ENCODE results near the gene EPHB1. TPM values are rescaled to one million over a fixed set of nuclear protein-coding genes. Genes with fewer than 3 reads are reported as not detected.

Gene EPHB1
- total and polyA plus RNA-seq, 2 experiments from 2014 or later = 0.43 to 0.81 TPM

DNA sequence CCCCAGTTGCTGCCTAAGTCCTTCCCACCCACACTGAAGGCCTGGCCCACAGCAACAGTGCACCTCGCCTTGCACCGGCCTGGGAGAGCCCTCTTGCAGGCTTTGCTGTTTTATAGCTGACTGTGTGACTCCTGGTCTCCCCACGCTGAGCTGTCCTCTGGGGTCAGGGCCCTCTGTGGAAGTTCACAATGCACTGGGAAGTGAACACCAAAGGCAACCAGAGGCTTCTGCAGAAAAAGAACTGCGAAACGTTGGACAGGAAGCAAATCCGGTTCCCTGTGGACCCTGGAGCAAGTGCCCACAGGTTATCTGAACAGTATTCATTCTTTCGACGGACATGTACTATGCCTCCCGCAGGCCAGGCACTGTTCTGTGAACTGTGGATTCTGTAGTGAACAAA, 737 bp upstream of the EPHB1 start:
- H3K9ac ChIP-seq = no peak overlapping the region
- no peak for DNase-seq
- no peak overlapping the region for H3K4me3 ChIP-seq
- no peak for TF ChIP-seq EZH2 (IDR thresholded peaks at IDR 0.05; ENCODE audit: insufficient read depth, poor library complexity, severe bottlenecking)
- TF ChIP-seq EZH2phosphoT487 (IDR thresholded peaks at IDR 0.05; ENCODE audit: insufficient read depth, low read depth) = no peak
- H3K27me3 ChIP-seq (replicated peaks; ENCODE audit: insufficient read depth) = peaks cover 10% of the 10 kb centered on the region; the same call in 1 of the 2 replicates
- no peaks in the 10 kb centered on the region for H3K36me3 ChIP-seq (ENCODE audit: low read depth)
- H3K4me2 ChIP-seq (ENCODE audit: unreplicated experiment) = no peak overlapping the region
- H3K4me1 ChIP-seq (ENCODE audit: insufficient read depth) = no peaks in the 10 kb centered on the region
- H3K9me2 ChIP-seq (ENCODE audit: insufficient read depth) = no peaks in the 10 kb centered on the region
- no peak overlapping the region for H3K27ac ChIP-seq
- H2AFZ ChIP-seq = no peak overlapping the region
- no peaks in the 10 kb centered on the region for H4K20me1 ChIP-seq (ENCODE audit: insufficient read depth)
- H3K9me3 ChIP-seq (ENCODE audit: low read depth) = no peaks in the 10 kb centered on the region
- 46 to 47% methylated on average over 9 of the region's 9 CpGs for WGBS, 2 experiments (ENCODE audit: low coverage in 1 of 2, low lambda C conversion rate in 2 of 2, missing lambda C conversion rate in 2 of 2)
- no peaks in the 10 kb centered on the region for H3F3A ChIP-seq (ENCODE audit: insufficient read depth)
- H3K79me2 ChIP-seq (ENCODE audit: insufficient read depth) = no peaks in the 10 kb centered on the region
- in situ Hi-C loops (cut with MboI) = loop anchor here (10.0 kb wide), 2 partner anchors 720 to 1100 kb away; no protein-coding TSS in a partner anchor

DNA sequence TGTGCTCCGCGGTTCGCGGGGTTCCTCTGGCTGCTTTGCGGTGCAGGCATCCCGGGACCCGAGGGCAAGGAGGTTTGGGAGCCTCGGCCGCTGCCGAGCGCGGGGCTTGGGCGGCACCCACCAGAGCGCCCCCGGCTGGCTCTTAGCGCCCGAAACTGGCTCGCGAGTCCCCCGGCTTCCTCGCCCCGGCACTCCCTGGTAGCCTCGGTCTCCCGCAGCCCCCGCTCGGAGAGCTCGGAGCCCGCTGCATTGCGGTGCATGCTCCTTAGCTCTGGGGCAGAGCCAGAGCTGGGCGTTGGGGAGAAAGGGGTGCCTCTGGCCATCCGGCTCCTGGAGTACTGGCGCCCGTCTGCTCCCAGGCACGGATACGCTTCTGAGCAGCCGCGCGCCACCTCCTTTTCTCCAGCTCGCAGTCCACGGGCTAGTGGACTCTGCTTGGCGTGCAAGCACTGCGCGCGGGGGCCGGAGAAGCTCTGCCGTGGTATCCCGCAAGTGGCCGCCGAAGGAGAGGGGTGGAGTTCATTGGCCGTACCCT, 753 bp downstream of the EPHB1 start:
- WGBS, 2 experiments (ENCODE audit: low coverage in 1 of 2, low lambda C conversion rate in 2 of 2, missing lambda C conversion rate in 2 of 2) = 1 to 2% methylated on average over 42 to 50 of the region's 50 CpGs
- Histone ChIP-seq H3K9me2 (ENCODE audit: insufficient read depth) (no peaks in the 10 kb centered on the region), H3K4me1 (ENCODE audit: insufficient read depth) (no peaks in the 10 kb centered on the region), H3K79me2 (ENCODE audit: insufficient read depth) (no peaks in the 10 kb centered on the region), H4K20me1 (ENCODE audit: insufficient read depth) (no peaks in the 10 kb centered on the region), H3K9ac (peak overlapping the region; percentile 57), H3K27me3 (replicated peaks; ENCODE audit: insufficient read depth) (peaks cover 10% of the 10 kb centered on the region; the same call in 1 of the 2 replicates), H3K27ac (no peak overlapping the region), H3K4me2 (ENCODE audit: unreplicated experiment) (peak overlapping the region; percentile 76), H2AFZ (peak overlapping the region; percentile 76), H3K9me3 (ENCODE audit: low read depth) (no peaks in the 10 kb centered on the region), H3K36me3 (ENCODE audit: low read depth) (no peaks in the 10 kb centered on the region), H3F3A (ENCODE audit: insufficient read depth) (no peaks in the 10 kb centered on the region), H3K4me3 (peak overlapping the region; percentile 77)
- in situ Hi-C loops (cut with MboI) = loop anchor here (10.0 kb wide), 2 partner anchors 719 to 1099 kb away; no protein-coding TSS in a partner anchor
- no peak for TF ChIP-seq EZH2 (IDR thresholded peaks at IDR 0.05; ENCODE audit: insufficient read depth, poor library complexity, severe bottlenecking)
- TF ChIP-seq EZH2phosphoT487 (IDR thresholded peaks at IDR 0.05; ENCODE audit: insufficient read depth, low read depth) = no peak
- peak; percentile 71 for DNase-seq

GRCh38 chr3:134796281-134797056, 1.4 kb downstream of the EPHB1 start:
- H4K20me1 ChIP-seq (ENCODE audit: insufficient read depth) = no peaks in the 10 kb centered on the region
- DNase-seq = peak; percentile 50

DNA sequence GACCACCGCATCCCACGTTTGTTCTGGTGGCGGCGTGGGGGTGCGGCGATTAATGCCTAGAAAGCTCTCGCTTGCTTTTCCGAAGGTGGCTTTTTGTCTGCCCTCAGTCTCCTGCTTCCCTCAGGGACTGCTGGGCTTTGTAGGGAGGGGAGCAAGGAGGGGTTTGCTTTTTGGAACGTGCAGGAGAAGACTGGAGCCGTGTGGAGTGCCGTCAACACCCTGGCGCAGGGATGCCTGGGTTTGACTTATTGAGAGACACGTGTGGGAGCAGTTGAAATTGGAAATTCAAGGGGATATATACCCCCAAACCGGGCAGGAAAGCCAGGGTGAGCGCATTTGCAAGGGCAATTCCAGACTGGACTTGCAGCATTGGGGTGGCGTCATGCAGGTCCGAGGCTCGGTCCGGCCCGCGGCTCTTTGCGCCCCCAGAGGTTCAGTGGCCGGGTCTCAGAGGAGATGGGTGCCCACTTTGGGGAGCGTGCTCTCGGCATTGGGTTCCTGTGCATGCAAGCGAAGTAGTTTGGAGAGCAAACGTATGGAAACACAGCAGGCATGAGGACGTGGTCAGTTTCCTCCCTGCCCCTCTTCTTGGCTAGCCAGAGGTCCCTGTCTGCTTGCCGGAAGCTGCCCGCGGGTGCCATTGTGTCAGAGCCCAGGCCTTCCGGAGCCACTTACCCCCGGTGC, 2.1 kb downstream of the EPHB1 start:
- Histone ChIP-seq H3K27me3 (replicated peaks; ENCODE audit: insufficient read depth) (peaks cover 10% of the 10 kb centered on the region; the same call in 1 of the 2 replicates), H3K36me3 (ENCODE audit: low read depth) (no peaks in the 10 kb centered on the region), H3K4me3 (peak overlapping the region; percentile 77), H4K20me1 (ENCODE audit: insufficient read depth) (no peaks in the 10 kb centered on the region), H3K27ac (no peak overlapping the region), H3K4me1 (ENCODE audit: insufficient read depth) (no peaks in the 10 kb centered on the region), H2AFZ (peak overlapping the region; percentile 76), H3K9me3 (ENCODE audit: low read depth) (no peaks in the 10 kb centered on the region), H3K79me2 (ENCODE audit: insufficient read depth) (no peaks in the 10 kb centered on the region), H3K9ac (peak overlapping the region; percentile 17; the same call in 1 of the 2 replicates), H3K9me2 (ENCODE audit: insufficient read depth) (no peaks in the 10 kb centered on the region), H3K4me2 (ENCODE audit: unreplicated experiment) (peak overlapping the region; percentile 76), H3F3A (ENCODE audit: insufficient read depth) (no peaks in the 10 kb centered on the region)
- in situ Hi-C loops (cut with MboI) = loop anchor here (10.0 kb wide), 2 partner anchors 718 to 1098 kb away; no protein-coding TSS in a partner anchor
- DNase-seq = no peak
- TF ChIP-seq EZH2 (IDR thresholded peaks at IDR 0.05; ENCODE audit: insufficient read depth, poor library complexity, severe bottlenecking) (no peak), EZH2phosphoT487 (IDR thresholded peaks at IDR 0.05; ENCODE audit: insufficient read depth, low read depth) (no peak)
- 9 to 12% methylated on average over 33 of the region's 33 CpGs for WGBS, 2 experiments (ENCODE audit: low coverage in 1 of 2, low lambda C conversion rate in 2 of 2, missing lambda C conversion rate in 2 of 2)

More at GRCh38 chr3:134796281-134797056, 1.4 kb downstream of the EPHB1 start:
- peaks cover 10% of the 10 kb centered on the region; the same call in 1 of the 2 replicates for H3K27me3 ChIP-seq (replicated peaks; ENCODE audit: insufficient read depth)
- peak overlapping the region; percentile 76 for H2AFZ ChIP-seq
- peak overlapping the region; percentile 57; the same call in 1 of the 2 replicates for H3K9ac ChIP-seq
- no peaks in the 10 kb centered on the region for H3K9me2 ChIP-seq (ENCODE audit: insufficient read depth)
- no peaks in the 10 kb centered on the region for H3K9me3 ChIP-seq (ENCODE audit: low read depth)
- no peak overlapping the region for H3K27ac ChIP-seq
- H3F3A ChIP-seq (ENCODE audit: insufficient read depth) = no peaks in the 10 kb centered on the region
- H3K4me3 ChIP-seq = peak overlapping the region; percentile 77
- no peaks in the 10 kb centered on the region for H3K4me1 ChIP-seq (ENCODE audit: insufficient read depth)
- H3K79me2 ChIP-seq (ENCODE audit: insufficient read depth) = no peaks in the 10 kb centered on the region
- in situ Hi-C loops (cut with MboI) = loop anchor here (10.0 kb wide), 2 partner anchors 718 to 1098 kb away; no protein-coding TSS in a partner anchor
- H3K4me2 ChIP-seq (ENCODE audit: unreplicated experiment) = peak overlapping the region; percentile 76
- 2% methylated on average over 45 to 61 of the region's 61 CpGs for WGBS, 2 experiments (ENCODE audit: low coverage in 1 of 2, low lambda C conversion rate in 2 of 2, missing lambda C conversion rate in 2 of 2)
- no peaks in the 10 kb centered on the region for H3K36me3 ChIP-seq (ENCODE audit: low read depth)
- TF ChIP-seq EZH2phosphoT487 (IDR thresholded peaks at IDR 0.05; ENCODE audit: insufficient read depth, low read depth) (no peak), EZH2 (IDR thresholded peaks at IDR 0.05; ENCODE audit: insufficient read depth, poor library complexity, severe bottlenecking) (peak; percentile 68)
